NCI-H345 treated with DMSO at 0.1 percent for 48 hours (cell line): Measurements from ENCODE around the gene ATP1A4.

Experiments
- DNase-seq: peaks from one replicate; lab custom pipeline; 2025; ENCODE audit not compliant: unreplicated experiment; lab: John Stamatoyannopoulos, UW

The ATP1A4 gene

DNA sequence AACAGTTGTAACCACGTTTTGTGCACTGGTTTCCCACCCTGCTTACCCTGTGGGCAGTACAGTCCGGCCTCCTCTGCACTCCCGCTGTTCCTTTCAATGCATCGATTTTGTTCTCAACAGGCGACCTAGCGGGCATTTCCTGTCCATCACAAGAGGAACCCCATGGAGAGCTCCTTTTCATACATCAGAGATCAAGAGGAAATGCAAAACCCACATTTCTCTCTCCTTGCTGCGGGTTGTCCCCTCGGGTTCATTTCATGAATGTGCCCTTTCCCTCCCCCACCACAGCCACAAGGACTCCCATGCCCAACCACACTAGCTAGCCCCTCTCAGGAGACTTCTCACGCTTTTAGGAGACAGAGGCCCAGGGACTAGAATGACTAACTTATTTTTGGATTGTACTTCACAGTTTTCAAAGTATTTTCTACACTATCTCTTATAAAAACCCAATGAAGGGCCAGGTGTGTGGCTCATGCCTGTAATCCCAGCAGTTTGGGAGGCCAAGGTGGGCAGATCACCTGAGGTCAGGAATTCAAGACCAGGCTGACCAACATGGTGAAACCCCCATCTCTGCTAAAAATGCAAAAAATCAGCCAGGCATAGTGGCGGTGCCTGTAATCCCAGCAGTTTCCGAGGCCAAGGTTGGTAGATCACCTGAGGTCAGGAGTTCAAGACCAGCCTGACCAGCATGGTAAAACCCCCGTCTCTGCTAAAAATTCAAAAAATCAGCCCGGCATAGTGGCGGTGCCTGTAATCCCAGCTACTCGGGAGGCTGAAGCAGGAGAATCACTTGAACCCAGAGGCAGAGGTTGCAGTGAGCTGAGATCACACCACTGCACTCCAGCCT lies 18.4 kb downstream of the ATP1A4 start:
- DNase-seq: peak; percentile 77

DNA sequence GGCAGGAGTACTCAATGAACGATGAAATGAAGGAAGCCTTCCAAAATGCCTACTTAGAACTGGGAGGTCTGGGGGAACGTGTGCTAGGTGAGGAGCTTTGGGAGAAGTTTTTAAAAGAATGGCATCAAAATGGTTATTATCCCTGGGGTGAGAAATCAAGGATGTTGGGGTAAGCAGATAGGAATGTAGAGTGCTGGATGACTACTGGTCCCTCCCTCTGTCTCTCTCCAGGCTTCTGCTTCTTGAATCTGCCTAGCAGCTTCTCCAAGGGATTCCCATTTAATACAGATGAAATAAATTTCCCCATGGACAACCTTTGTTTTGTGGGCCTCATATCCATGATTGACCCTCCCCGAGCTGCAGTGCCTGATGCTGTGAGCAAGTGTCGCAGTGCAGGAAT lies 20.0 kb downstream of the ATP1A4 start:
- no peak for DNase-seq

DNA sequence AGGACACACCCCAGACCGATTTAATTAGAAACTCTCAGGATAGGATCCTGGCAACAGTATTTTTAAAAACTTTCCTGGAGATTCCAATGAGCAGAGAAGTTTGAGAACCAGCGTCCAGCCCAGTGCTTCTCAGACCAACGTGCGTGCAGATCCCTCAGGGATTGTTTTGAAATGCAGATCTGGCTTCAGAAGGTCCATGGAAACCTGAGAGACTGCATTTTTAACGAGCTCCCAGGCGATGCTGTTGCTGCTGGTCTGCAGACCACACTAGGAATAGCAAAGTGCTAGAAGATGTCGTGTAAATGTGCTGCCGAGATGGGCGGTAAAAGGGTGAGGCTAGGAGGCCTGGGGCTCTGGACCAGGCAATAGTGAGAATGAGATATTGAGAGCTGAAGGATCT lies 20.6 kb downstream of the ATP1A4 start:
- no peak for DNase-seq

DNA sequence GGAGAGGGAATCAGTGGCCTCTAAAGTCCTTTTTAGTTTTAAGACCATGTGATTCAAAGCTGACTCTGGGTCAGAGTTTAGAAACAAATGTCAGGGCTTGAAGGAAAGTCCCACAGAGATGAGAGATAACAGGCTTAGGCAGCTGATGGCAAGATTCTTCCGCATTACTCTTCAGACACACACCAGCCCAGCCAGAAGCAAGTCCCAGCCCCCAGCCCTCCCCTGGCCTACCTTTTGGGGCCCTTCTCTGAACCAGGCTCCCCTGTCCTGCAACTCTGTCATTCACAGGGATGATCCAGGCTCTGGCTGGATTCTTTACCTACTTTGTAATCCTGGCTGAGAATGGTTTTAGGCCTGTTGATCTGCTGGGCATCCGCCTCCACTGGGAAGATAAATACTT lies 25.8 kb downstream of the ATP1A4 start:
- DNase-seq: no peak

DNA sequence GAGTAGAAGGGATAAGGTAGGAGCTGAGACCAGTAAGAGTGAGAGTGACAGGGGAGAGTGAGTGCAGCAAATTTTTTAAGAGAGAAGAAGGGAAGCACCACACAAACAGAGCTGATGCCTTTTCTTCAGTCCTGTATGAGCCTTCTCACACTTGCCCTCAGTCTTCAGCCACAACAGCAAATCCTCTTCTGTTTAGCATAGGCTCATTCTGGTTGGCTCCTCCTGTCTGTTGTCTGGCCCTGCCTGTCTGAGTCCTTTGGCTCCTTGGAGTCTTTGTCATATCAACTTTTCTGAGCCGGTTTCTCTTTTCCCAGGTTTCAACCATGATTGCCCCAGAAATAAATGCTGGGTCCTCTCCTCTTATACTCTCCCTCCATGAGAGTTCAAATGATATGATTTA lies 26.3 kb downstream of the ATP1A4 start:
- DNase-seq: no peak

DNA sequence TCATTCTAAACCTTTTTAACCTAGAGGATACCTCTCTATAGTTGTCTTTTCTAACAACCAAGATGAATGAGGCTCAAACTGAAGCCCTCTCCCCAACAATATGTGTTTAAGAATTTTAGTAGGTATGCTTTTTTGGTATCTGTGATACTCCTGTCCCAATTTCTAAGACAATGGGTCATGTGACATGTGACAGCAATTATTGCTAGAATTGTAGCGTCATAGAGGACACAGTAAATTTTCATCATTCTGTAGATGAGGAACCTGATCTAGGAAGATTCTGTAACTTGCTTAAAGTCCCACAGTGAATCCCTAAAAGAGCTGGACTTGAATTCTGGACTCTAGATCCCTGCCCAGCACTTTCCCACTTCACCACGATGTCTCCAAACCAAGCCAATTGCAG lies 27.3 kb downstream of the ATP1A4 start:
- no peak for DNase-seq

DNA sequence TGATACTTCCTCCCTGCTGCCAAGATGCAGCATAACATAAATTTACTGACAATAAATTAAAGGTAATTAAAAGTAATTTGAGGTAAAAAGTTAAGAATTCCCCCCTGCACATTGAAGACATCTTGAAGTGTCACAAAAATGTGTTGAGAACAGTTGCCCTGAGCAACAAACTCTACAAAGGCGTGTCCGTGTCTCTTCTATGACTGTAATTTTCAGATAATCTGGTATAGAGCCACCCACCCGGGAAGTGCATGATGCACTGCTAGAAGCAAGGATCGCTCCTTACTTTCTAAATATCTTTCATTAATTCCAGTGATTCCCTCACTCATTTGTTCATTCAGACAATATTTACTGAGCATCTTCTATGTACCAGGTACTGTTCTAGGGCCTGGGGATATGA lies 27.9 kb downstream of the ATP1A4 start:
- DNase-seq: no peak

DNA sequence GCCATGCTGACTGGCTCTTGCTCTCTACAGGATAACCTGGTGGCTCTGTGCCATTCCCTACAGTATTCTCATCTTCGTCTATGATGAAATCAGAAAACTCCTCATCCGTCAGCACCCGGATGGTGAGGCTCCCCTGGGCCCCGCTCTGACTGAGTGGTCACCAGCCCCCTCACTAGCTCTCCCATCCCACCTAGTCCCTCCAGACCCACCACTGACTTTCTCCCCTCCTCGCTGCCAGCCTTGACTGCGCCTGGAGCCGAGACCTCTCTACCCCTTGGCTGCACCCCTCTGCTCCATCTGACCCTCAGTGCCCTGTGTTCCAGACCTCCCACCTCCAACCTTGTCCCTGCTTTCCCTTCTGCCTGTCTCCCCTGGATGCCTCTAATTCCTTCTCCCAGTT lies 34.8 kb downstream of the ATP1A4 start:
- DNase-seq: no peak

DNA sequence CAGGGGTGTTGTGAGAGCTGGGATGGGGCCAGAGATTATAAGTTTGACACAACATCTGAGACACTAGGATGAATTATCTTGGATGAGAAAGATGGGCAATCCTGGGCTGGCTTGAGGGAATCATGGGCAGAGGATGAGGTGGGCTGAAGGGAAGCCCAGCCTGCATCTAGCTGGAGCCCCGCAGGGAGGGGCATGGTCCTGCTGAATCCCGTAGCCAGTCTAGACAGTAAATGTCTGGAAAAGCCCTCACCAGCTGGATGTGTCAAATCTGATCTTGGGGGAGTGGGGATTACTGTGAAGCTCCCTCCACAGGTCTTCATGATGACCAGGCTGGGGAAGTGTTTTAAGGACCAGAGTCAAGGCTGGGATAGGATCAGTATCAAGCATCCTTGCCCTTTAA lies 35.3 kb downstream of the ATP1A4 start:
- no peak for DNase-seq

DNA sequence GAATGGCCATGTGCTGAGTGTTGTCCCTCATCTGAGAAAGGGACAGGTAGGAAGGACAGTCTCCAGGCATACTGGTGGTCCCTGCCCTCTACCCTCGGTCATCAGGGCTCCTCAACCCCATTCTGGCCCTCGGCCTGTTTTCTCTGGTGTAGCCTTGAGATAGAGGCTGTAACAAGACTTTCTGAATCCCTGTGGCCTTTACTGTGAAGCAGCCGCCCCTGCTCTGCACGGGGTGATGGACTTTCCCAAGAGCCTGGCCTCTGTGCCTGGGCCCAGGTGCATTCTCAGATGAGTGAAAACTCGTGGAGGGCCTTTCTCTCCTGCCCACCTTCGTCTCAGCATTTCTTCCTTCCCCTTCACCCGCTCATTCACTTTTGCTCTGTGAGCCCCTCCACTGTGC lies 36.0 kb downstream of the ATP1A4 start:
- DNase-seq: no peak

DNA sequence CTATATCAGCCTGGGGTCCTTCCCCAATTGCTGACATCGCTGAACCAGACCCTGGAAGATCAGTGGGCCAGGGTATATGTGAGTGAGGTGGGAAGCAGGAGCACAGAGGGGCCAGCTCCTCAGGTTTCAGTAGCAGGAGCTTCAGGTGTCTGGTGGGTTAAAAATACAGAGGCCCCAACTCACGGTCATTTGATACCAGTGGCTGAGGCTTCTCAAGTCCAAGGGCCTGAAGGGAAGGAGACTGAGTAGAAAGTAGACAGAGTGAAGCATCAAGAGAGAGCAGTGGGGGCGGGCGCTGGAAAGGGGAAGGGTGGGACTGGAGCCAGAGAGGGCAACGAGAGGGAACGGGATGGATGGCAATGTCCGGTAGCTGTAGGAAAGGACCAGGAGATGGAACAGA lies 36.9 kb downstream of the ATP1A4 start:
- DNase-seq: no peak

DNA sequence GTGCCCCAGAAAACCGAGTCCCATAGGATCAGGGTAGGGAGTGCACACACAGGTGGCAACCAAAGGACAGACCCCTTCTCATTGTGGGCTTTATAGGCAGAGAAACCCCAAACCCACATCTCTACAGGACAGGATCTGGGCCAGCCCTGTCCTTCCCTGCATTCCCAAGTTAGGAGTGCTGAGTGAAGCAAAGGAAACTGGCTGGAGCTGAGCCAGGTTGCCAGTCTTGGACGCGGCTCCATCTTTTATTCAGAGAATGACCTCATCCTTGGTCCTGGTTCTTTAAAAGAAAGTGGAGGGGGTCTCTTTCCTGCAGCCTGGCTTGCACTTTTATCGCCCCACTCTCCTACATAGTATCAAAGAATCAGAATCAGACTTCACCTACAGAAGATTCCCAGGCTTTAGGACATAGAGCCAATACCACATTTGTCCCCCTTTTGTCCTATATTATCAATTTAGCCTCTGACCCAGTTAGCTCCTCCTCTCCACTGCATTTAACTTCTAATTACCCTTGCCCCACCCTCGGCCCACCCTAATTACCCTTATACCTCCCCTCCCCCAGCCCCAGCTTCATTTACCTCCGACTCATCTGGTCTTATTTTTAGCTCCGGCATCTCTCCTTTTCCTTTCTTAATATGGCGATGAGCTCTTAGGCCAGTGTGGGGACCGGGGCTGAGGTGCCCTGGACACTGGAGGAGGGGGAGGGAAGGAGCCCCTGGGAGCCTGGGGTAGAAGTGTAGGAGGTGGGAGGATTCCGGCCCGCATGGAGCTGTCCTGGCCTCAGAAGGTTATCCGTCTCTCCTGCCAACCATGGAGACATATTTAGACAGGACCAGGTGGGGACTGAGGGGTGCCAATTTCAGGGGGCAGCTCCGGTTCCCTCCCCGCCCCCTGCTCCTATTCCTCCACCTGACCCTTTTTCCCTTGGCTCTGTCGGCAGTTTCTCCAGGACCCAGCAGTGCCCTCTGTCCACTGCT lies 38.5 kb downstream of the ATP1A4 start, which contains the start of gene CASQ1:
Gene CASQ1 (plus strand): TSS at position 927 of the 977 bp plus-strand sequence. CDS start 177 bp downstream, outside the sequence.
- DNase-seq: no peak

DNA sequence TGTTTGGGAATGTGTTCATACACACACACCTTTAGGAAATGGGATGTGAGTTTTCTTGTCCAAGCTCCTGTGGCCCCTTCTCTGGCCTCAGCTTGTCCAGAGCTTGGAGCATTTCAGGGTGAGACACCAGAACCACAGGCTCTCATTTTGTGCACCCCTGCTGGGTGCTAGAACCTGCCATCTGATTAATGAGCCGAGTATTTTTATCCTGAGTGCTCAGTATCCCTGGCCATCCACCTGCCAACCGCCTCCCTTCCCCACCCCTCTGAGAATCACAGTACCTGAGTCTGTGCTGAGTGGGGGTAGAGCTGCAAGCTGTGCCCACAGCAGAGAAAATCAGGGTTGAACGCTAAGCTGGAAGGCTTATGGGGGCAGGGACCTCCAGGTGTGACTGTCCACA lies 40.4 kb downstream of the ATP1A4 start:
- DNase-seq: no peak

DNA sequence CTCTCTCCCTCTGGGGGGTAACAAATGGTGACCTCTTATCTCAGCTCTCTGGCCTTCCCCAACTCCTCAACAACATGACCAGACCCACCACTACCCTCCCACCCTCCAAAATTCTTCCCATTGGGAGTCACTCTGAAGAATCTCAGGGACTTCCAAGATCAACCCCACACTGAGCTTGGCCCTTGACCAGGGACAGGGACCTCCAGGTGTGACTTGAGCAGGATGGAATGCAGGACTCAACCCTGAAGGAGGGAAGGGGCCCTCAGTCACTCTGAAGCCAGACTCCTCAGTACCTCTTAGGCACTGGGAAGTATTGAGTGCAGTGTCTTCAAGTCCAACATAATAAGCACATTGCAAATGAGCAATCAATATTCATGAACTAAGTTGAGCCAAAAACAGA lies 40.8 kb downstream of the ATP1A4 start:
- DNase-seq: no peak

DNA sequence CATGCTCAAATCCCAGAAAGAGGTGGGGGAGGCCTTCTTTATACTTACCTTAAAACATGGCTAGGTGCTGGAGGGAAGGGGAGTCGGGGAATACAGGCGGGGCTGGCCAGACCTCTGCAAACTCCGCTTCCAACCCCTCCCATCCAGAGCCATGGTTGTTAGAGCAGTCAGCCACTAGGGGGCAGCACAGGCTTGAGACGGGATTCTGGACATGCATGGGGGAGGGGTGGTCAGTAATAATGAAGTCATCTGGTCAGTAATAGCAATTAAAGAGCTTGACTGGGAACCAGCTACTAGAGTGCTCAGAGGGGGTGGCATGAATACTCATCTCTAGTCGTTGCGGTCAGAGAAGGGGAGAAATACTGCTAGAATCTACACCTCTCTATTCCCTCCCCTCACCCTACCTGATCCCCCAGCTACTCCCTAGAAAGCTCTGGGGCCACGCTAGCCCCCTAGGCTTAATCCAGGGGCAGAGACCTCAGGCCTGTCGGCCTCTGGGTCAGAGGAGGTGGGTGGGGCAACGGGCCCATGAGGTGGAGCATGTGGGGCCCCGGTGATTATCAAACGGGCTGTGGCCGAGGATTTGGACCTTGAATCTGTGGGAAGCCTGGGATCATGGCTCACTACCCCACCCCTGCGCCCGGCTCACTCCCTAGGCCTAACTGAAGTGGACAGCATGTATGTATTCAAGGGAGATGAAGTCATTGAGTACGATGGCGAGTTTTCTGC lies 41.9 kb downstream of the ATP1A4 start:
- peak; percentile 47 for DNase-seq

DNA sequence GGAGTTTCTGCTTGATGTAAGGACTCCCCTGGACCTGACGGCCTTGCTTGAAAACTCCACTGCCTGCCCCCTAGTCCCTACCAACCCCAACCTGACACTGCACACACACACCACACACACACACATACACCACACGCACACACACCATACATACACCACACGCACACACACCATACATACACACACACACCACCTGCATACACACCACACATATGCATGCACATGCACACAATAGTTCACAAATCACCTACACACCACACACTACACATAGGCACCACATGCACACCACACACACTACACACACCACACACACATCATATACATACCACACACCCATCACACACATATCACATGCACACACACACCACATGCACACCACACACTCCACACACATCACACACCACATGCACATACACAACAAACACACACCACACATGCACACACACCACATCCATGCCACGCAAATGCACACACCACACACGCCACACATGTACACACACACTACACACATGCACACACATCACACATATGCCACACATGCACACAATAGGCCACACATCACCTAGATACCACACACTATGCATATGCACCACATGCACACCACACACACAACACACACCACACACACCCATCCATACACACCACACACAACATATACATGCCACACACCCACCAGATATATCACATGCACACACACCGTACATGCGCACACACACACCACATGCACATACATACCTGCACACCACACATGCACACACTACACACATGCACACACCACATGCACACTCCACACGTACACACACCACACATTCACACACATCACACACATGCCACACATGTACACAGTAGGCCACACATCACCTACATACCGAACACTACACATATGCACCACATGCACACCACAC lies 42.7 kb downstream of the ATP1A4 start:
- DNase-seq: no peak

DNA sequence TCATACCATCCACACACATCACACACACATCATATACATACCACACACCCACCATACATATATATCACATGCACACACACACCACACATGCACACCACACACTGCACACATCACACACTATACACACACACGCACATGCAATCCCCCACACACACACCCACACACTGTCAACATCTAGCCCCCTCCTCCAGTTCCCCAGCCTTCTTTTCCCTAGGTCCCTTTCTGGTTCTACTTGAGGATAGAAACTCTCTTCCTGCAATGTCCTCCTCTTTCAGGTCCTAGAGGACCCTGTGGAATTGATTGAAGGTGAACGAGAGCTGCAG lies 43.3 kb downstream of the ATP1A4 start:
- no peak for DNase-seq

DNA sequence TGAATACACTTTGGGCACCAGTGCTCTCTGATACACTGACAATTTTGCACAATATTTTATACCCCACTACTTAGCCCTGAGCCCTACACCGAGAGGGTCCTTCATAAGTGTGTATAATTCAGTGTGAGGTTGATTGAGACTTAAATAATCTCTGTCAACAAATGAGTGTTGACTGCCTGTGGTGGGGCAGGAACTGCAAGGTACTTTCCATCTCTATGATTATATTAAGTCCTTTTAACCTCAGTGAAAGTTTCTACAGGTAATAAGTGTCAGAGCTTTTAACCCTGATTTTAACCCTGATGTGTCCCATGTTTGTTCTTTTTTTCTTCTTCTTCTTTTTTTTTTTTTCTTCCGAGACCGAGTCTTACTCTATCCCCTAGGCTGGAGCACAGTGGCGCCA lies 44.7 kb downstream of the ATP1A4 start:
- DNase-seq: no peak

DNA sequence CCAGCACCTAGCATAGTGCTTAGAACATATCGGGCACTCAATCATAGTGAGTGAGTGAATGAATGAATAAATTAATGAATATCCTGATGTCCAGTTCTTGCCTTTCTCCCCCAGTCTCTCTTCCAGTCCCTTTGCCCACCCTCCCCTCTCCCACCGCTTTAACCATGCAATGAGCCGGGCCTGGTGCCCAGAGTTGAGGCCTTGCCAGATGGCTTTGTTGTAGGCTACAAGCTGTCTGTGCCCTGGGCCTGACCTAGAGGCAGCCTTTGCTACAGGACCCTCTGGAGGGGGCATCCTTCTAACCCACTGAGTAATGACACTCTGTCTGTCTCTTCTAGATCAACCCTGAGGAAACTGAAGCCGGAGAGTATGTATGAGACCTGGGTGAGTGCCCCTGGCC lies 45.8 kb downstream of the ATP1A4 start:
- DNase-seq: no peak

DNA sequence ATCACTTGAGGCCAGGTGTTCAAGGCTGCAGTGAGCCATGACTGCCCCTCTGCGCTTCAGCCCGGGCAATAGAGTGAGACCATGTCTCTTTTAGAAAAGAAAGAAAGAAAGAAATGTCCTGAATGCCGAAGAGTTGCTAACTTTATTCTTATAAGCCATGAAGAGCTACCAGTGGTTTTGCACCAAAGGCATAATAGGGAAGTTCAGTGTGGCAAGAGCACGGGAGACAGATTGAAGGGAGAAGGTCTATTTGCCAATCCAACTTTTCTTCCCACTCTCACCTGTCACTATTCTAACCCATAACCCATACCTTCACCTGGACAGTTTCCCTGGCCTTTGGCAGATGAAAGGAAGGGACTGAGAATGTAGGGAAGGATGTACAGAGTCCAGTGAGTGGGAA lies 49.4 kb downstream of the ATP1A4 start:
- DNase-seq: no peak
